ENCODE measurements around the gene RLN3. TPM values are rescaled to one million over a fixed set of nuclear protein-coding genes. Genes with fewer than 3 reads are reported as not detected.

RLN3 gene
- total and polyA plus RNA-seq, 4 experiments from 2014 or later, result 0.41 TPM; not detected in 3

- peak overlapping the region; percentile 97 to 100 (median 100) for H3K27ac Mint-ChIP-seq
- Histone ChIP-seq H3K27me3 (ENCODE audit: insufficient read depth, low read length) (no peaks in the 10 kb centered on the region), H3K4me1 (ENCODE audit: insufficient read depth, low read length) (peaks cover 54% of the 10 kb centered on the region), H3K36me3 (ENCODE audit: insufficient read depth, low read length) (no peaks in the 10 kb centered on the region), H3K9me3 (ENCODE audit: control insufficient read depth in 1 of 2, low read length in 2 of 2) (no peaks in the 10 kb centered on the region), H3K27ac (ENCODE audit: low read depth, low read length) (peak overlapping the region; percentile 99), H3K4me3 (ENCODE audit: low read length in 2 of 2) (peak overlapping the region; percentile 33 to 82)
- H3K4me1 Mint-ChIP-seq, result peaks cover 32 to 59% (median 45%) of the 10 kb centered on the region in 4 donors
- DNase-seq, result peak; percentile 90 to 93 (median 91)
- peaks cover 3 to 9% of the 10 kb centered on the region in 2 donors for H3K36me3 Mint-ChIP-seq
- peak overlapping the region; percentile 77 to 97 (median 94) for H3K4me3 Mint-ChIP-seq
- POLR2A ChIA-PET (ENCODE audit: partially characterized antibody), result interaction anchor here (0.5 to 8.0 kb wide), 43 partner anchors 10 to 1516 kb away, joined by 3 to 225 read pairs (median 5); partner anchors contain the start of genes ADGRE5, ASF1B, DCAF15 and IL27RA
- intact Hi-C loops (cut with micrococcal nuclease), result loop anchor here (1.0 to 2.0 kb wide), 8 partner anchors 19 to 853 kb away; partner anchors contain the start of genes BRME1, CC2D1A and DCAF15
- CTCF ChIA-PET (ENCODE audit: partially characterized antibody), result interaction anchor here (1.0 to 6.0 kb wide), 8 partner anchors 12 to 52 kb away, joined by 3 to 43 read pairs (median 4); partner anchors contain the start of gene IL27RA
- H3K27me3 Mint-ChIP-seq, result peaks cover 0 to 2% of the 10 kb centered on the region in 2 donors
- peaks cover 0 to 2% (median 0%) of the 10 kb centered on the region in 8 donors for H3K9me3 Mint-ChIP-seq
These were observed 22.4 kb upstream of the RLN3 start for GRCh38 chr19:14005349-14006084.

DNA sequence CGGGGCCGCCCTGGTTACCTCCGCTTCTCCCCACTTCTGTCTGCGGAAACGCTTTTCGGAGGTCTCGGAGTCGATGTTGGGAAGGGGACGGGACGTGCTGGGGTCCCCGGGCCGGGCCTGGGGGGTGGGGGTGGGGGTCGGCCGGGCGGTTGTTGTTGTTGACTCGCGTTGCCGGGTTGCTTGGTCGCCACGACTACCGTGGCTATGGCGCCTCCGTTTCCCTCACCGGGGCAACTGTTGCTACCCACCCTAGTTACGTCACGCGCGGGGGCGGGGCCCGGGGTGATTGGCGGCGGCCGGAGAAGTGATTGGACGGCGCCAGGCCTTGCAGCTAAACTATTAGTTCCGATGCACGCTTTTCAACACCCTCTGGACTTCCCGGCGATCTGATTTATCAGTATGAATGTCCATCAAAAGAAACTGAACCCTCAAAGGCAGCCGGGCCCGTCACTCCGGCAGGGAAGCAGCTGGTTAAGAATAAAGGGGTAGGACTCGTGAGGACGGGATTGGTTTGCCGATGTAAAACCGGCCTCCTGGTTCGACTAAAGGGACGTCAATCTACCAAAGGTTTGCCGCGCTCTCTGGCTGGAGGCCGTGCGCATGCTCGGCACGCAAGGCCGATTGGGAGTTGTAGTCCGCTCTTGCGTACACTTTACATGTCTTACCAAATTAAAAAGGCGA is 21.7 kb upstream of the RLN3 start, which contains the start of gene RFX1:
Gene RFX1 (minus strand): TSS at position 236 of the 681 bp plus-strand sequence. CDS start 12,477 bp downstream, outside the sequence.
- CTCF ChIA-PET (ENCODE audit: partially characterized antibody), result interaction anchor here (1.0 to 1.7 kb wide), 4 partner anchors 13 to 41 kb away, joined by 4 to 5 read pairs (median 4); partner anchors contain the start of gene IL27RA
- no peaks in the 10 kb centered on the region for H3K27me3 ChIP-seq (ENCODE audit: insufficient read depth, low read length)
- intact Hi-C loops (cut with micrococcal nuclease), result loop anchor here (1.0 to 2.0 kb wide), 8 partner anchors 20 to 853 kb away; partner anchors contain the start of genes BRME1, CC2D1A and DCAF15
- H3K9me3 ChIP-seq (ENCODE audit: control insufficient read depth in 1 of 2, low read length in 2 of 2), result no peaks in the 10 kb centered on the region
- DNase-seq, result peak; percentile 100
- Mint-ChIP-seq H3K4me1 (peaks cover 29 to 52% (median 39%) of the 10 kb centered on the region in 4 donors), H3K27me3 (peaks cover 0 to 2% of the 10 kb centered on the region in 2 donors), H3K36me3 (peaks cover 0 to 8% of the 10 kb centered on the region in 2 donors), H3K9me3 (peaks cover 0 to 2% (median 0%) of the 10 kb centered on the region in 8 donors), H3K27ac (peak within 1 kb of the TSS; percentile 97 to 100 (median 100)), H3K4me3 (peak within 1 kb of the TSS; percentile 91 to 98 (median 96))
- peak within 1 kb of the TSS; percentile 58 to 82 for H3K4me3 ChIP-seq (ENCODE audit: low read length in 2 of 2)
- H3K36me3 ChIP-seq (ENCODE audit: insufficient read depth, low read length), result no peaks in the 10 kb centered on the region
- peak within 1 kb of the TSS; percentile 99 for H3K27ac ChIP-seq (ENCODE audit: low read depth, low read length)
- POLR2A ChIA-PET (ENCODE audit: partially characterized antibody), result interaction anchor here (0.5 to 8.0 kb wide), 39 partner anchors 8 to 1517 kb away, joined by 3 to 225 read pairs (median 5); partner anchors contain the start of genes ADGRE5, ASF1B, DCAF15 and IL27RA
- H3K4me1 ChIP-seq (ENCODE audit: insufficient read depth, low read length), result peaks cover 47% of the 10 kb centered on the region

DNA sequence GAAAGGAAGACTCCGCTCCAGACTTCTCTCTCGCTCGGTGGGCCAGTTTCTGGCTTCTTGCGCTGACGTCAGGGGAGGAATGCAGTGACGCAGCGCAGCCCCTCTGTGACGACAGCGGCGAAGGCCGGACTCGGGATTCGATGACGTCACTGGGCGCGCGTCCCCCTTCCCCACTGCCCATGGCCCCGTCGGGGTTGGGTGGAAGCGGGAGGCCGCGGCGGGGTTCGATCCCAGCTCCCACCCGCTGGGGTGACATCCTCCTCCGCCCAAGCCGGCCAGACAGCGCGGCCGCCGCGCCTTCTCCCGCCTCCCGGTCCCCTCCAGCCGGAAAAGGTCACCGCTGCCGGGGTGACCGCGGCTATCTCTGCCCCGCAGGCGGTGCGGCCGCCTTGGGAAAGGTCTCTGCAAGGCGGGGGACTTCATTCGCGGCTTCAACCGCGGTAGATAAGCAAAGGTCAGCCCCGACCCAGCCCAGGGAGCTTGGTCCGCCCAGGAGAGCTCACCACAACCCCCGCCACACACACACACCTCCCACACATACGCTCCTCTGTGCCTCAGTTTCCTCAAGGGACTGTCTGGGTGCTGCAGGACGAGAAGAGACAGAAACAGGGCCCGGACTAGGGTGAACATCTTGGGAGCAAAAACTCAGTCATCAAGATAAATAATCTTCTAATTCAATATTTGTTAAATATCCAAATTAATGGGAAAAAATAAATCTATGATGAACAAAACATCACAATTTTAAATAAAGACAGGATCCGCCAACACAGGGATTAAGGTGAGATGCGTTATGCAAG is 21.0 kb upstream of the RLN3 start:
- H3K36me3 ChIP-seq (ENCODE audit: insufficient read depth, low read length), result no peaks in the 10 kb centered on the region
- H3K4me1 ChIP-seq (ENCODE audit: insufficient read depth, low read length), result peaks cover 40% of the 10 kb centered on the region
- no peaks in the 10 kb centered on the region for H3K27me3 ChIP-seq (ENCODE audit: insufficient read depth, low read length)
- ChIA-PET POLR2A (ENCODE audit: partially characterized antibody) (interaction anchor here (0.7 to 8.0 kb wide), 37 partner anchors 9 to 500 kb away, joined by 3 to 225 read pairs (median 5); partner anchors contain the start of genes ADGRE5, ASF1B, DCAF15 and IL27RA), CTCF (ENCODE audit: partially characterized antibody) (interaction anchor here (0.7 to 1.7 kb wide), 4 partner anchors 20 to 65 kb away, joined by 3 to 5 read pairs (median 4); partner anchors contain the start of gene IL27RA)
- H3K4me1 Mint-ChIP-seq, result peaks cover 29 to 46% (median 36%) of the 10 kb centered on the region in 4 donors
- H3K36me3 Mint-ChIP-seq, result peaks cover 0 to 8% of the 10 kb centered on the region in 2 donors
- peak overlapping the region; percentile 97 to 100 (median 100) for H3K27ac Mint-ChIP-seq
- peaks cover 0 to 2% (median 0%) of the 10 kb centered on the region in 8 donors for H3K9me3 Mint-ChIP-seq
- H3K27me3 Mint-ChIP-seq, result peaks cover 0 to 2% of the 10 kb centered on the region in 2 donors
- no peak for DNase-seq
- H3K4me3 ChIP-seq (ENCODE audit: low read length in 2 of 2), result peak overlapping the region; percentile 58 to 82
- peak overlapping the region; percentile 99 for H3K27ac ChIP-seq (ENCODE audit: low read depth, low read length)
- H3K4me3 Mint-ChIP-seq, result peak overlapping the region; percentile 91 to 98 (median 96)
- intact Hi-C loops (cut with micrococcal nuclease), result loop anchor here (1.0 to 2.0 kb wide), 8 partner anchors 21 to 854 kb away; partner anchors contain the start of genes BRME1, CC2D1A and DCAF15
- no peaks in the 10 kb centered on the region for H3K9me3 ChIP-seq (ENCODE audit: control insufficient read depth in 1 of 2, low read length in 2 of 2)

DNA sequence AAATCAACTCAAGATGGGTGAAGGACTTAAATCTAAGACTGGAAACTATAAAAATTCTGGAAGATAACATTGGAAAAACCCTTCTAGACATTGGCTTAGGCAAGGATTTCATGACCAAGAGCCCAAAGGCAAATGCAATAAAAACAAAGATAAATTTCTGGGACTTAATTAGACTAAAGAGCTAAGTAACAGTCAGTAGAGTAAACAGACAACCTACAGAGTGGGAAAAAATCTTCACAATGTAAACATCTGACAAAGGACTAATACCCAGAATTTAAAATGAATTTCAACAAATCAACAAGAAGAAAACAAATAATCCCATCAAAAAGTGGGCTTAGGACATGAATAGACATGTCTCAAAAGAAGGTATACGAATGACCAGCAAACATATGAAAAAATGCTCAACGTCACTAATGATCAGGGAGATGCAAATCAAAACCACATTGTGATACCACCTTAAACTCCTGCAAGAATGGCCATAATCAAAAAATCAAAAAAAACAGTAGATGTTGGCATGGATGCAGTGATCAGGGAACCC is 15.5 kb upstream of the RLN3 start:
- Mint-ChIP-seq H3K4me3 (no peak overlapping the region), H3K4me1 (peaks cover 0 to 5% (median 3%) of the 10 kb centered on the region in 4 donors), H3K9me3 (peaks cover 0 to 2% (median 0%) of the 10 kb centered on the region in 8 donors), H3K27me3 (no peaks in the 10 kb centered on the region), H3K27ac (peak overlapping the region in 1 of 7 donors; percentile 36), H3K36me3 (no peaks in the 10 kb centered on the region)
- Histone ChIP-seq H3K27ac (ENCODE audit: low read depth, low read length) (no peak overlapping the region), H3K36me3 (ENCODE audit: insufficient read depth, low read length) (no peaks in the 10 kb centered on the region), H3K9me3 (ENCODE audit: control insufficient read depth in 1 of 2, low read length in 2 of 2) (no peaks in the 10 kb centered on the region), H3K27me3 (ENCODE audit: insufficient read depth, low read length) (no peaks in the 10 kb centered on the region), H3K4me3 (ENCODE audit: low read length in 2 of 2) (no peak overlapping the region), H3K4me1 (ENCODE audit: insufficient read depth, low read length) (peaks cover 7% of the 10 kb centered on the region)
- ChIA-PET CTCF (ENCODE audit: partially characterized antibody) (no interaction called here), POLR2A (ENCODE audit: partially characterized antibody) (no interaction called here)
- DNase-seq, result no peak
- intact Hi-C loops (cut with micrococcal nuclease), result no loop called here

DNA sequence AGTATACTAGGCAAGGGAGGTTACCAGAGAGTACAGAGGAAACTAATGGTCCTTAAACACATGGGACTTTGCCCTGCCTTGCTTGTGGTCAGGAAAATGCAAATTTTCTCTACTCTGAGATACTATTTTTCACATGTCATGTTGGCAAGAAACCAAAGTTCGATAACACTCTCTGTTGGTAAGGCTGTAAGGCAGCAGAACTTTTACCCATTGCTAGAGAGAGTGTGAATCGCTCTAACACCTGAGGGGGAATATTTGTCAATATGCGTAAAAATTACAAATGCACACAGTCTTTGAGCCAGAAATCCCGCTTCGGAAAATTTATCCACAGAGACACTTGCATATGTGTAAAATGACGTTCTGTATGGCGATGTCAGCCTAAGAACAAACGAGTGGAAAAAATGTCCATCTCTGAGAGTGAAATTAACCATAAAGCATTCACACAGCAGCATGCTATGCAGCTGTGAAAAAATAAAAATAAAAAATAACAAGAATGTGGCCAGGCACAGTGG is 12.4 kb upstream of the RLN3 start:
- DNase-seq, result no peak
- H3K27ac ChIP-seq (ENCODE audit: low read depth, low read length), result no peak overlapping the region
- ChIA-PET POLR2A (ENCODE audit: partially characterized antibody) (interaction anchor here (1.0 to 1.1 kb wide), 2 partner anchors 8 to 9 kb away, joined by 3 read pairs; partner anchors contain the start of gene RFX1), CTCF (ENCODE audit: partially characterized antibody) (interaction anchor here (0.7 kb wide), 1 partner anchor 135 kb away, joined by 3 read pairs; no protein-coding TSS in a partner anchor)
- H3K4me3 ChIP-seq (ENCODE audit: low read length in 2 of 2), result no peak overlapping the region
- H3K27me3 ChIP-seq (ENCODE audit: insufficient read depth, low read length), result no peaks in the 10 kb centered on the region
- no peaks in the 10 kb centered on the region for H3K36me3 ChIP-seq (ENCODE audit: insufficient read depth, low read length)
- H3K4me1 ChIP-seq (ENCODE audit: insufficient read depth, low read length), result peaks cover 7% of the 10 kb centered on the region
- Mint-ChIP-seq H3K4me1 (peaks cover 0 to 4% (median 1%) of the 10 kb centered on the region in 4 donors), H3K36me3 (no peaks in the 10 kb centered on the region), H3K27ac (peak overlapping the region in 1 of 7 donors; percentile 35), H3K9me3 (peaks cover 0 to 2% (median 0%) of the 10 kb centered on the region in 8 donors), H3K4me3 (no peak overlapping the region), H3K27me3 (no peaks in the 10 kb centered on the region)
- intact Hi-C loops (cut with micrococcal nuclease), result no loop called here
- H3K9me3 ChIP-seq (ENCODE audit: control insufficient read depth in 1 of 2, low read length in 2 of 2), result no peaks in the 10 kb centered on the region

GRCh38 chr19:14019100-14019499 is 8.8 kb upstream of the RLN3 start:
- Histone ChIP-seq H3K27ac (ENCODE audit: low read depth, low read length) (no peak overlapping the region), H3K9me3 (ENCODE audit: control insufficient read depth in 1 of 2, low read length in 2 of 2) (no peaks in the 10 kb centered on the region), H3K4me1 (ENCODE audit: insufficient read depth, low read length) (peaks cover 7% of the 10 kb centered on the region), H3K4me3 (ENCODE audit: low read length in 2 of 2) (no peak overlapping the region), H3K27me3 (ENCODE audit: insufficient read depth, low read length) (no peaks in the 10 kb centered on the region), H3K36me3 (ENCODE audit: insufficient read depth, low read length) (no peaks in the 10 kb centered on the region)
- Mint-ChIP-seq H3K27ac (no peak overlapping the region), H3K9me3 (no peaks in the 10 kb centered on the region), H3K4me1 (peaks cover 3 to 7% (median 5%) of the 10 kb centered on the region in 4 donors), H3K27me3 (no peaks in the 10 kb centered on the region), H3K36me3 (no peaks in the 10 kb centered on the region), H3K4me3 (no peak overlapping the region)
- ChIA-PET POLR2A (ENCODE audit: partially characterized antibody) (interaction anchor here (0.6 to 1.8 kb wide), 4 partner anchors 10 to 41 kb away, joined by 3 to 9 read pairs (median 4); partner anchors contain the start of genes IL27RA and RFX1), CTCF (ENCODE audit: partially characterized antibody) (interaction anchor here (0.7 to 2.4 kb wide), 5 partner anchors 11 to 54 kb away, joined by 3 to 12 read pairs (median 4); partner anchors contain the start of gene IL27RA)
- no peak for DNase-seq
- intact Hi-C loops (cut with micrococcal nuclease), result no loop called here

All from CD4-positive, alpha-beta memory T cell (primary cell).